Fibroblast of lung (primary cell): ENCODE results near the gene ACSS1. TPM values are rescaled to one million over a fixed set of nuclear protein-coding genes. Genes with fewer than 3 reads are reported as not detected.

Experiments used
- DNase-seq, 2 donors: peaks; one replicate each; pipeline versions ENCODE4 v3.0.0 to v3.0.0-alpha.2; 2010; ENCODE audit warnings: low read depth in 2 of 2
- H2AFZ ChIP-seq: 2 replicates; pipeline ENCODE4 v1.5.1; 2012; ENCODE audit warnings: low read length, control low read depth, inconsistent platforms
- H3K27ac ChIP-seq: 2 replicates; pipeline ENCODE4 v1.5.1; 2011; ENCODE audit warnings: low read length, control low read depth; ENCODE audit not compliant: insufficient read depth
- H3K27me3 ChIP-seq: 2 replicates; pipeline ENCODE4 v1.5.1; 2011; ENCODE audit warnings: mild to moderate bottlenecking, low read length; ENCODE audit not compliant: control insufficient read depth, insufficient read depth
- H3K36me3 ChIP-seq: 2 replicates; pipeline ENCODE4 v1.5.1; 2011; ENCODE audit warnings: low read length; ENCODE audit not compliant: control insufficient read depth, insufficient read depth
- H3K4me1 ChIP-seq: 2 replicates; pipeline ENCODE4 v1.5.1; 2011; ENCODE audit warnings: low read length; ENCODE audit not compliant: control insufficient read depth, insufficient read depth; ENCODE audit errors: extremely low read depth
- H3K4me2 ChIP-seq: 2 replicates; pipeline ENCODE4 v1.5.1; 2011; ENCODE audit warnings: low read length, control low read depth; ENCODE audit not compliant: insufficient read depth; ENCODE audit errors: extremely low read depth
- H3K4me3 ChIP-seq, 4 experiments: fragments of 200-600 bp in 1 of 4; sonication (generic) in 1 of 4; replicated peaks in 1 of 4; 2 replicates each; pipeline ENCODE4 v1.5.1; 2011 to 2016; ENCODE audit warnings: low read length in 4 of 4, low read depth in 3 of 4, mild to moderate bottlenecking in 3 of 4, control low read depth in 2 of 4, inconsistent platforms in 1 of 4, mixed read lengths in 1 of 4; ENCODE audit not compliant: insufficient read depth in 1 of 4; ENCODE audit errors: control extremely low read depth in 1 of 4
- H3K79me2 ChIP-seq: 2 replicates; pipeline ENCODE4 v1.5.1; 2012; ENCODE audit warnings: mild to moderate bottlenecking, low read length, inconsistent platforms; ENCODE audit not compliant: control insufficient read depth, insufficient read depth
- H3K9ac ChIP-seq: 2 replicates; pipeline ENCODE4 v1.5.1; 2011; ENCODE audit warnings: mild to moderate bottlenecking, low read length, control low read depth; ENCODE audit not compliant: insufficient read depth
- H3K9me3 ChIP-seq: 2 replicates; pipeline ENCODE4 v1.5.1; 2012; ENCODE audit warnings: low read depth, low read length; ENCODE audit not compliant: control insufficient read depth, insufficient read depth
- H4K20me1 ChIP-seq: 2 replicates; pipeline ENCODE4 v1.5.1; 2011; ENCODE audit warnings: low read length; ENCODE audit not compliant: control insufficient read depth, insufficient read depth; ENCODE audit errors: extremely low read depth
- EZH2 ChIP-seq: IDR thresholded peaks from 2 replicates; pipeline ENCODE4 v1.5.1; 2012; ENCODE audit warnings: low read length, control low read depth, mild to moderate bottlenecking; ENCODE audit errors: missing control alignments
- polyA plus RNA-seq, 2 donors: library from polyadenylated mRNA; depleted of rRNA in 1 of 2; stranded (reverse) in 1 of 2; unstranded in 1 of 2; fragments of >200 nt; gene quantifications; 2 replicates each; pipeline ENCODE4 v1.2.1, GENCODE V29; 2011 to 2012; ENCODE audit warnings: missing spikeins in 1 of 2
- total RNA-seq: library from RNA; depleted of rRNA; stranded (reverse); fragments of >200 nt; gene quantifications from 2 replicates; pipeline ENCODE4 v1.2.1, GENCODE V29; 2014
- TF ChIP-seq, protein P1 (sequence below), 2 donors: IDR thresholded peaks in 1 of 2; conservative IDR thresholded peaks in 1 of 2; 1 replicate in 1 of 2; 2 replicates in 1 of 2; pipeline ENCODE4 v1.5.1; 2011 to 2012; ENCODE audit warnings: low read length in 2 of 2, control low read depth in 1 of 2, inconsistent platforms in 1 of 2, low read depth in 1 of 2, mild to moderate bottlenecking in 1 of 2

Gene ACSS1
- total and polyA plus RNA-seq, 2 donors (not counting 1 experiment from before 2014, with no cell fraction given): 1.3 to 3.4 TPM

DNA sequence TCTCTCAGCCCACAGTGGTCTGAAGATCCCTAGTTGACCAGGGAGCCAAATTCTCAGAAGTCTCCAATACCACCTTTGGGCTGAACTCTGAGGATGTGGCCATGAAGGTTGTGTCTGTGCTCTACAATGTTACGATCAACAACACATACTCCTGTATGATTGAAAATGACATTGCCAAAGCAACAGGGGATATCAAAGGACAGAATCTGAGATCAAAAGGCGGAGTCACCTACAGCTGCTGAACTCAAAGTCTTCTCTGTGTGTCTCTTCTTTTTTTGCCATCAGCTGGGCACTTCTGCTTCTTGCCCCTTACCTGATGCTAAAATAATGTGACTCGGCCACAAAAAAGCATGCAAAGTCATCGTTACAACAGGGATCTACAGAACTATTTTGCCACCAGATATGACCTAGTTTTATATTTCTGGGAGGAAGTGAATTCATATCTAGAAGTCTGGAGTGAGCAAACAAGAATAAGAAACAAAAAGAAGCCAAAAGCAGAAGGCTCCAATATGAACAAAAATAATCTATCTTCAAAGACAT lies 41.7 kb upstream of the ACSS1 start:
- no peak overlapping the region for H3K27ac ChIP-seq
- no peaks in the 10 kb centered on the region for H3K4me1 ChIP-seq
- no peak overlapping the region for H3K4me2 ChIP-seq
- no peak for TF ChIP-seq EZH2
- TF ChIP-seq, protein P1, sequence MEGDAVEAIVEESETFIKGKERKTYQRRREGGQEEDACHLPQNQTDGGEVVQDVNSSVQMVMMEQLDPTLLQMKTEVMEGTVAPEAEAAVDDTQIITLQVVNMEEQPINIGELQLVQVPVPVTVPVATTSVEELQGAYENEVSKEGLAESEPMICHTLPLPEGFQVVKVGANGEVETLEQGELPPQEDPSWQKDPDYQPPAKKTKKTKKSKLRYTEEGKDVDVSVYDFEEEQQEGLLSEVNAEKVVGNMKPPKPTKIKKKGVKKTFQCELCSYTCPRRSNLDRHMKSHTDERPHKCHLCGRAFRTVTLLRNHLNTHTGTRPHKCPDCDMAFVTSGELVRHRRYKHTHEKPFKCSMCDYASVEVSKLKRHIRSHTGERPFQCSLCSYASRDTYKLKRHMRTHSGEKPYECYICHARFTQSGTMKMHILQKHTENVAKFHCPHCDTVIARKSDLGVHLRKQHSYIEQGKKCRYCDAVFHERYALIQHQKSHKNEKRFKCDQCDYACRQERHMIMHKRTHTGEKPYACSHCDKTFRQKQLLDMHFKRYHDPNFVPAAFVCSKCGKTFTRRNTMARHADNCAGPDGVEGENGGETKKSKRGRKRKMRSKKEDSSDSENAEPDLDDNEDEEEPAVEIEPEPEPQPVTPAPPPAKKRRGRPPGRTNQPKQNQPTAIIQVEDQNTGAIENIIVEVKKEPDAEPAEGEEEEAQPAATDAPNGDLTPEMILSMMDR (conservative IDR thresholded peaks at IDR 0.05 in 1 of 2, IDR thresholded peaks at IDR 0.05 in 1 of 2; ENCODE audit: low read depth in 1 of 2, low read length in 2 of 2): no peak
- H3K9ac ChIP-seq: no peak overlapping the region
- H3K4me3 ChIP-seq: no peak overlapping the region
- no peak for DNase-seq
- H3K36me3 ChIP-seq: no peaks in the 10 kb centered on the region
- H3K9me3 ChIP-seq: no peaks in the 10 kb centered on the region
- H4K20me1 ChIP-seq: no peaks in the 10 kb centered on the region
- no peak overlapping the region for H2AFZ ChIP-seq
- no peaks in the 10 kb centered on the region for H3K79me2 ChIP-seq
- no peaks in the 10 kb centered on the region for H3K27me3 ChIP-seq

DNA sequence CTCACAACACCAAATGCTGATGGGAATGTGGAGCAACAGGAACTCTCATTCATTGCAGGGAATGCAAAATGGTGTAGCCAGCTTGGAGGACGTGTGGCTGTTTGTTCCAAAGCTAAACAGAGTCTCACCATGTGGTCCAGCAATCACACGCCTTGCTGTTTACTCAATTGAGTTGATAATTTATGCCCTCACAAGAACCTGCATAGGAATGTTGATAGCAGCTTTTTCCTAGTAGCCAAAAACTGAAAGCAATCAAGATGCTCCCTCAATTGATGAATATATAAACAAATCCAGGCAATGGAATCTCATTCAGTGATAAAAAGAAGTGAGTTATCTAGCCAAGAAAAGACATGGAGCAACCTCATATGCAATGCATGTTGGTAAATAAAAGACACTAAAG lies 39.6 kb upstream of the ACSS1 start:
- Histone ChIP-seq H3K36me3 (no peaks in the 10 kb centered on the region), H2AFZ (no peak overlapping the region), H3K27ac (no peak overlapping the region), H3K4me3 (no peak overlapping the region), H3K9me3 (no peaks in the 10 kb centered on the region), H3K79me2 (no peaks in the 10 kb centered on the region), H3K27me3 (no peaks in the 10 kb centered on the region), H3K4me1 (no peaks in the 10 kb centered on the region), H3K4me2 (no peak overlapping the region), H4K20me1 (no peaks in the 10 kb centered on the region), H3K9ac (no peak overlapping the region)
- TF ChIP-seq, protein P1 (conservative IDR thresholded peaks at IDR 0.05 in 1 of 2, IDR thresholded peaks at IDR 0.05 in 1 of 2; ENCODE audit: low read depth in 1 of 2, low read length in 2 of 2): no peak
- no peak for TF ChIP-seq EZH2
- DNase-seq: no peak

DNA sequence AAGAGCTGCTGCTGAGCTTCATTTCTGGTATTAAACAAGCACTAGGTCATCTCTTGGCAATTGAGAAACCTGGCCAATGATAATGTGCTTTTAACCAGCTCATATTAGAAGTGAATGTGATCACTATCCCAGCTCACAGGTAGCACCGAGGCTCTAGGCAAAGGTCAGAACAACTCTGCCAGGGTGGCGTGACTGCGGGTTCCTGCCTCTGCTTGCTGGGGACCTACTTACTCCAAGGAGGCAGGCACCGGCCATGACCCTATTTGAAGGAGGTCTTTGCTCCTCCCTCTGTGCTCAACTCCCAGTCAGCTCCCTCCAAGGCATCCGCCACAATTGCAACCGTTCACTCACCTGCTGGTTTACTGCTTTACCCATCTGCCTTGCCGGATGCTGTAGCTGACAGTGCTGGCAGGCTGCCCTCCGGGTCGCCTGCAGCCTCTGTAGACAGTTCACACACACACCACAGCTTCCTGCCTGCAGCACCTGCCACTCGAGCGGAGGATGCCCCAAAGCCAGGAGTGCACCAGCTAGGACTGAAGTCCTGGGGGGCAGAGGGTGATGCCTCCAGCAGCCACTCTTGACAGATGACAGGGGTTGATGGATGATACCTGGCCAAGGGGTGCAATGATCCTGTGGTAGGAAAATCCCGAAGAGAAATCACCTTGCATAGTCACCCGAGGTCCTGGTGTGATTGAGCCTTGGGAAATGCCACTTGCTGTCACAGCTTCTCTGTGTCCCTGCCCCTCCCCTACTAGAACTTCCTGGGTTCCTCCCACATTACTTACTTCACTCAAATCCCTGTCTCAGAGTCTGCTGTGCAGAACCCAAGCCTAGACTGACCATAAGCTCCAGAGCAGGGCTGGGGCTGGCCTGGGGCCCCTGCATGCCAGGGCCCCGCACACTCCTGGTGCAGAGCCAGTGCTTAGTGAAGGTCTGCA lies 32.8 kb upstream of the ACSS1 start:
- Histone ChIP-seq H3K9me3 (no peaks in the 10 kb centered on the region), H4K20me1 (no peaks in the 10 kb centered on the region), H3K27me3 (peaks cover 13% of the 10 kb centered on the region)

More for the DNA sequence above, 32.8 kb upstream of the ACSS1 start:
- Histone ChIP-seq H3K4me3 (no peak overlapping the region), H3K27ac (no peak overlapping the region), H3K4me1 (no peaks in the 10 kb centered on the region), H3K4me2 (no peak overlapping the region), H2AFZ (no peak overlapping the region), H3K79me2 (no peaks in the 10 kb centered on the region), H3K36me3 (no peaks in the 10 kb centered on the region), H3K9ac (no peak overlapping the region)
- TF ChIP-seq EZH2: no peak
- TF ChIP-seq, protein P1 (conservative IDR thresholded peaks at IDR 0.05 in 1 of 2, IDR thresholded peaks at IDR 0.05 in 1 of 2; ENCODE audit: low read depth in 1 of 2, low read length in 2 of 2): no peak
- DNase-seq: no peak
